Neural cell (in vitro differentiated cells): ENCODE results near the gene TARBP2. TPM values are rescaled to one million over a fixed set of nuclear protein-coding genes. Genes with fewer than 3 reads are reported as not detected.

Experiments used
- H2AFZ ChIP-seq: fragments of 200-600, 300-800 bp; sonication (generic), shearing (Covaris generic); 2 replicates; pipeline ENCODE4 v1.6.0; 2014; ENCODE audit warnings: low read depth, mild to moderate bottlenecking, antibody characterized with exemption, low read length, moderate library complexity
- H3F3A ChIP-seq: fragments of 200-600 bp; shearing (Covaris generic); 2 replicates; pipeline ENCODE4 v1.6.1; 2016; ENCODE audit warnings: mild to moderate bottlenecking, moderate library complexity, mixed read lengths, antibody characterized with exemption, low read length; ENCODE audit not compliant: insufficient read depth, poor library complexity, severe bottlenecking
- H3K27ac ChIP-seq: fragments of 200-600, 300-800 bp; sonication (generic), shearing (Covaris generic); 2 replicates; pipeline ENCODE4 v1.5.1; 2014; ENCODE audit warnings: mild to moderate bottlenecking, low read length, moderate library complexity
- H3K27me3 ChIP-seq: fragments of 300-800, 200-600 bp; sonication (generic), shearing (Covaris generic); 2 replicates; pipeline ENCODE4 v1.6.0; 2014; ENCODE audit warnings: mild to moderate bottlenecking, low read depth, low read length, moderate library complexity; ENCODE audit not compliant: insufficient read depth
- H3K36me3 ChIP-seq: fragments of 300-800, 200-600 bp; sonication (generic), shearing (Covaris generic); 2 replicates; pipeline ENCODE4 v1.5.1; 2014; ENCODE audit warnings: mild to moderate bottlenecking, antibody characterized with exemption, low read length, moderate library complexity; ENCODE audit not compliant: insufficient read depth
- H3K4me2 ChIP-seq: fragments of 300-800, 200-600 bp; sonication (generic), shearing (Covaris generic); 2 replicates; pipeline ENCODE4 v1.6.0; 2014; ENCODE audit warnings: mild to moderate bottlenecking, low read length
- H3K4me3 ChIP-seq: fragments of 300-800, 200-600 bp; sonication (generic), shearing (Covaris generic); 2 replicates; pipeline ENCODE4 v1.5.1; 2014; ENCODE audit warnings: mild to moderate bottlenecking, low read length, moderate library complexity
- H3K79me2 ChIP-seq: fragments of 200-600 bp; shearing (Covaris generic); replicated peaks from 2 replicates; pipeline ENCODE4 v1.6.0; 2014; ENCODE audit warnings: mild to moderate bottlenecking, low read length, moderate library complexity; ENCODE audit not compliant: insufficient read depth
- H3K9ac ChIP-seq: fragments of 300-800, 200-600 bp; sonication (generic), shearing (Covaris generic); 2 replicates; pipeline ENCODE4 v1.6.1; 2016; ENCODE audit warnings: mild to moderate bottlenecking, low read length, mixed read lengths
- H3K9me2 ChIP-seq: fragments of 200-600 bp; shearing (Covaris generic); 2 replicates; pipeline ENCODE4 v1.6.1; 2016; ENCODE audit warnings: mild to moderate bottlenecking, low read length, mixed read lengths; ENCODE audit not compliant: insufficient read depth
- H3K9me3 ChIP-seq: fragments of 200-600, 300-800 bp; sonication (generic), shearing (Covaris generic); 2 replicates; pipeline ENCODE4 v1.6.1; 2016; ENCODE audit warnings: mild to moderate bottlenecking, mixed run types, low read length, moderate library complexity, mixed read lengths
- H4K20me1 ChIP-seq: fragments of 200-600 bp; shearing (Covaris generic); 2 replicates; pipeline ENCODE4 v1.6.1; 2016; ENCODE audit warnings: mild to moderate bottlenecking, mixed run types; ENCODE audit not compliant: insufficient read depth
- CTCF ChIP-seq: fragments of 450-650 bp; IDR thresholded peaks from 2 replicates; pipeline ENCODE4 v1.5.1; 2014; ENCODE audit warnings: antibody characterized with exemption, mild to moderate bottlenecking, moderate library complexity; ENCODE audit not compliant: poor library complexity, severe bottlenecking
- EP300 ChIP-seq: fragments of 450-650 bp; conservative IDR thresholded peaks from 2 replicates; pipeline ENCODE4 v1.6.1; 2014; ENCODE audit warnings: antibody characterized with exemption, mild to moderate bottlenecking, moderate library complexity; ENCODE audit not compliant: poor library complexity, severe bottlenecking
- EZH2 ChIP-seq: fragments of 200-600, 300-800 bp; shearing (Covaris generic), sonication (generic); IDR thresholded peaks from 2 replicates; pipeline ENCODE4 v1.6.1; 2014; ENCODE audit warnings: antibody characterized with exemption, low read length, borderline replicate concordance, mild to moderate bottlenecking; ENCODE audit not compliant: insufficient read depth, poor library complexity, severe bottlenecking
- MXI1 ChIP-seq: fragments of 450-650 bp; conservative IDR thresholded peaks from 2 replicates; pipeline ENCODE4 v1.6.1; 2014; ENCODE audit warnings: antibody characterized with exemption, mild to moderate bottlenecking; ENCODE audit not compliant: poor library complexity, severe bottlenecking
- POLR2AphosphoS5 ChIP-seq: IDR thresholded peaks from 2 replicates; pipeline ENCODE4 v1.6.1; 2012
- RAD21 ChIP-seq: fragments of 450-650 bp; conservative IDR thresholded peaks from 2 replicates; pipeline ENCODE4 v1.6.1; 2014; ENCODE audit warnings: antibody characterized with exemption, mild to moderate bottlenecking, moderate library complexity
- REST ChIP-seq: IDR thresholded peaks from 2 replicates; pipeline ENCODE4 v1.6.1; 2012; ENCODE audit warnings: borderline replicate concordance
- SMC3 ChIP-seq: fragments of 450-650 bp; conservative IDR thresholded peaks from 2 replicates; pipeline ENCODE4 v1.6.1; 2014; ENCODE audit warnings: antibody characterized with exemption, mild to moderate bottlenecking, moderate library complexity; ENCODE audit not compliant: poor library complexity
- TAF1 ChIP-seq: IDR thresholded peaks from 2 replicates; pipeline ENCODE4 v1.6.1; 2012; ENCODE audit warnings: low read depth
- polyA plus RNA-seq: library from polyadenylated mRNA; depleted of rRNA; stranded (reverse); fragments of >200 nt; gene quantifications from 2 replicates; pipeline ENCODE4 v1.2.3, GENCODE V29; 2014

TARBP2 gene
- polyA plus RNA-seq, 1 donor from 2014 or later: 135 TPM

GRCh38 chr12:53502983-53503728 is 2.1 kb downstream of the TARBP2 start:
- H3K4me2 ChIP-seq: no peak overlapping the region
- no peak overlapping the region for H3K9ac ChIP-seq

GRCh38 chr12:53504004-53504920 is 3.2 kb downstream of the TARBP2 start:
- Histone ChIP-seq H3K4me2 (no peak overlapping the region), H3K79me2 (peaks cover 12% of the 10 kb centered on the region), H3K9ac (no peak overlapping the region), H4K20me1 (no peaks in the 10 kb centered on the region), H3K36me3 (no peaks in the 10 kb centered on the region), H3K4me3 (no peak overlapping the region), H2AFZ (no peak overlapping the region), H3K9me3 (no peaks in the 10 kb centered on the region), H3K27me3 (no peaks in the 10 kb centered on the region), H3K9me2 (no peaks in the 10 kb centered on the region), H3K27ac (no peak overlapping the region), H3F3A (peaks cover 13% of the 10 kb centered on the region)
- TF ChIP-seq EZH2: no peak
- no peak for TF ChIP-seq CTCF
- no peak for TF ChIP-seq SMC3
- no peak for TF ChIP-seq MXI1
- TF ChIP-seq REST: no peak
- TF ChIP-seq POLR2AphosphoS5: no peak
- no peak for TF ChIP-seq RAD21
- TF ChIP-seq EP300: no peak
- TF ChIP-seq TAF1: no peak

More at GRCh38 chr12:53502983-53503728, 2.1 kb downstream of the TARBP2 start:
- H3K79me2 ChIP-seq: peaks cover 22% of the 10 kb centered on the region
- no peaks in the 10 kb centered on the region for H4K20me1 ChIP-seq
- H3F3A ChIP-seq: peaks cover 13% of the 10 kb centered on the region
- TF ChIP-seq POLR2AphosphoS5 (no peak), TAF1 (no peak)
- no peaks in the 10 kb centered on the region for H3K9me3 ChIP-seq
- H3K4me3 ChIP-seq: no peak overlapping the region
- H3K27me3 ChIP-seq: no peaks in the 10 kb centered on the region
- H2AFZ ChIP-seq: no peak overlapping the region
- H3K9me2 ChIP-seq: no peaks in the 10 kb centered on the region
- no peaks in the 10 kb centered on the region for H3K36me3 ChIP-seq
- no peak overlapping the region for H3K27ac ChIP-seq
